Bronchial epithelial cell (primary cell): ENCODE data around the gene CNOT6L. TPM values are rescaled to one million over a fixed set of nuclear protein-coding genes. Genes with fewer than 3 reads are reported as not detected.

Experiments
- DNase-seq: peaks from one replicate; pipeline ENCODE4 v3.0.0-alpha.2; 2010; ENCODE audit warnings: low read depth
- FAIRE-seq: peaks from 2 replicates; lab custom pipeline; 2011; peaks lifted over from hg19 to GRCh38; lab: Jason Lieb, UNC
- H3K27me3 ChIP-seq: 2 replicates; pipeline ENCODE4 v1.5.1; 2011; ENCODE audit warnings: low read length; ENCODE audit not compliant: control insufficient read depth, insufficient read depth
- H3K36me3 ChIP-seq: 2 replicates; pipeline ENCODE4 v1.5.1; 2011; ENCODE audit warnings: low read length; ENCODE audit not compliant: control insufficient read depth, insufficient read depth
- H3K4me3 ChIP-seq: 2 replicates; pipeline ENCODE4 v1.5.1; 2011; ENCODE audit warnings: mild to moderate bottlenecking, low read depth, low read length, control low read depth
- CTCF ChIP-seq: IDR thresholded peaks from 2 replicates; pipeline ENCODE4 v1.5.1; 2011; ENCODE audit warnings: mild to moderate bottlenecking, moderate library complexity, low read length, control low read depth, inconsistent platforms; ENCODE audit not compliant: insufficient read depth, severe bottlenecking
- total RNA-seq: library from RNA; depleted of rRNA; stranded (reverse); fragments of >200 nt; gene quantifications from 2 replicates; pipeline ENCODE4 v1.2.1, GENCODE V29; 2014

The CNOT6L gene
- total RNA-seq, 1 donor from 2014 or later = 15.0 TPM

- H3K4me3 ChIP-seq = no peak overlapping the region
- peaks cover 6% of the 10 kb centered on the region for H3K36me3 ChIP-seq
- FAIRE-seq (no peak), DNase-seq (no peak)
- no peak for TF ChIP-seq CTCF
- no peaks in the 10 kb centered on the region for H3K27me3 ChIP-seq
Measured at GRCh38 chr4:77776182-77777134, 42.7 kb downstream of the CNOT6L start.

GRCh38 chr4:77773101-77773500 lies 46.1 kb downstream of the CNOT6L start:
- H3K4me3 ChIP-seq = no peak overlapping the region
- no peak for TF ChIP-seq CTCF
- H3K27me3 ChIP-seq = no peaks in the 10 kb centered on the region
- no peak for DNase-seq
- peaks cover 6% of the 10 kb centered on the region for H3K36me3 ChIP-seq
- FAIRE-seq = no peak

- FAIRE-seq (no peak), DNase-seq (no peak)
- Histone ChIP-seq H3K27me3 (no peaks in the 10 kb centered on the region), H3K4me3 (no peak overlapping the region), H3K36me3 (peaks cover 6% of the 10 kb centered on the region)
- no peak for TF ChIP-seq CTCF
Measured at GRCh38 chr4:77771566-77771965, 47.6 kb downstream of the CNOT6L start.

DNA sequence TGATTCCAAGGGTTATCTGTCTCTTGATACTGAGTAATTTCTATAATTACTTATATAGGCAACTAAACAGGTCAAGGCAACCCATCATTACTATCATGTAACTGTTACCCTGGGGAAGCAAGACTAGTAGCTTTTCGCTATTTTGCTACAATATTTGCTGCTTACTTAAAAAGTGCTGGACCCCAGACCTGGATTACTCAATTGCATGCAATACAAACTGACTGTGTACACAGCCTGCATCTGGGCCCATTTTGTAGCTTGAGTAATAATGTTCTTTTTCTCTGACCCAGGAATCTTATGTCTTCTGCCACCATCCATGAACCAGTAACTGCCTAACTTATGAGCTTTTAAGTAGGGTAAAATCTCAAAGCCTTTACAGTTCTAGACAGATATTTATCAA lies 53.4 kb downstream of the CNOT6L start:
- H3K4me3 ChIP-seq = no peak overlapping the region
- DNase-seq (no peak), FAIRE-seq (no peak)
- no peaks in the 10 kb centered on the region for H3K27me3 ChIP-seq
- no peak for TF ChIP-seq CTCF
- H3K36me3 ChIP-seq = no peaks in the 10 kb centered on the region

GRCh38 chr4:77762531-77762930 lies 56.6 kb downstream of the CNOT6L start:
- Histone ChIP-seq H3K4me3 (no peak overlapping the region), H3K36me3 (no peaks in the 10 kb centered on the region), H3K27me3 (no peaks in the 10 kb centered on the region)
- no peak for DNase-seq
- no peak for FAIRE-seq
- TF ChIP-seq CTCF = no peak
